IMR-90 (cell line): ENCODE results near the gene CABP7. TPM values are rescaled to one million over a fixed set of nuclear protein-coding genes. Genes with fewer than 3 reads are reported as not detected.

Experiments
- ATAC-seq: fragments of 200-7000 bp; cut with Tn5 transposase; 2 replicates; pipeline ENCODE4 v1.9.1; 2020; ENCODE audit warnings: low read depth, mild to moderate bottlenecking, moderate library complexity
- BruUV-seq: library from RNA; stranded (reverse); fragments of 400-500 nt; replicated peaks from 2 replicates; lab custom pipeline; 2021; lab: Mats Ljungman, UMichigan
- CTCF ChIA-PET: fragments of 300-600 bp; formaldehyde crosslinking; extraction: SDS; loops from one replicate; lab custom pipeline; 2021; ENCODE audit warnings: antibody characterized with exemption; lab: Yijun Ruan, JAX
- POLR2A ChIA-PET: fragments of 300-600 bp; sonication (Branson Sonifier 250); formaldehyde crosslinking; loops from one replicate; lab custom pipeline; 2022; ENCODE audit warnings: antibody characterized with exemption; ENCODE audit not compliant: unreplicated experiment; lab: Charles Lee
- DNase-seq: peaks from one replicate; pipeline ENCODE4 v3.0.0; 2013
- H2AFZ ChIP-seq: replicated peaks from 2 replicates; pipeline ENCODE3; 2013; ENCODE audit warnings: low read length, mild to moderate bottlenecking; ENCODE audit not compliant: poor library complexity
- H2AK5ac ChIP-seq: 2 replicates; pipeline ENCODE4 v1.6.1; 2013; ENCODE audit warnings: low read depth, low read length, inconsistent platforms
- H2AK9ac ChIP-seq: replicated peaks from 2 replicates; pipeline ENCODE3; 2013; ENCODE audit warnings: mild to moderate bottlenecking, low read depth, low read length, moderate library complexity; ENCODE audit not compliant: poor library complexity
- H2BK120ac ChIP-seq: 2 replicates; pipeline ENCODE4 v1.6.1; 2013; ENCODE audit warnings: low read depth, low read length, inconsistent platforms
- H2BK15ac ChIP-seq: 3 replicates; pipeline ENCODE4 v1.6.1; 2013; ENCODE audit warnings: low read depth, low read length, inconsistent platforms
- H2BK20ac ChIP-seq: 2 replicates; pipeline ENCODE4 v1.6.1; 2013; ENCODE audit warnings: low read depth, mild to moderate bottlenecking, inconsistent platforms, low read length, moderate library complexity
- H2BK5ac ChIP-seq: 2 replicates; pipeline ENCODE4 v1.6.1; 2013; ENCODE audit warnings: mild to moderate bottlenecking, low read depth, low read length, inconsistent platforms; ENCODE audit not compliant: poor library complexity, severe bottlenecking
- H3K14ac ChIP-seq: replicated peaks from 2 replicates; pipeline ENCODE4 v1.6.1; 2013; ENCODE audit warnings: low read depth, low read length, inconsistent platforms
- H3K18ac ChIP-seq: 2 replicates; pipeline ENCODE4 v1.6.1; 2013; ENCODE audit warnings: low read depth, low read length, control low read depth
- H3K23ac ChIP-seq: 2 replicates; pipeline ENCODE4 v1.6.1; 2013; ENCODE audit warnings: low read depth, low read length, inconsistent platforms
- H3K27ac ChIP-seq: 2 replicates; pipeline ENCODE4 v1.5.1; 2013; ENCODE audit warnings: mild to moderate bottlenecking, control low read depth, low read length; ENCODE audit not compliant: insufficient read depth
- H3K27me3 ChIP-seq: 2 replicates; pipeline ENCODE4 v1.6.1; 2013; ENCODE audit warnings: low read length; ENCODE audit not compliant: control insufficient read depth, insufficient read depth
- H3K36me3 ChIP-seq: 2 replicates; pipeline ENCODE4 v1.6.1; 2013; ENCODE audit warnings: low read length, mixed read lengths; ENCODE audit not compliant: control insufficient read depth, insufficient read depth
- H3K4ac ChIP-seq: 2 replicates; pipeline ENCODE4 v1.6.1; 2013; ENCODE audit warnings: low read depth, low read length, inconsistent platforms
- H3K4me1 ChIP-seq: 2 replicates; pipeline ENCODE4 v1.6.1; 2013; ENCODE audit warnings: low read length, mixed read lengths; ENCODE audit not compliant: control insufficient read depth, insufficient read depth
- H3K4me2 ChIP-seq: 2 replicates; pipeline ENCODE4 v1.6.1; 2013; ENCODE audit warnings: low read depth, mild to moderate bottlenecking, control low read depth, low read length, moderate library complexity
- H3K4me3 ChIP-seq: 2 replicates; pipeline ENCODE4 v1.5.1; 2013; ENCODE audit warnings: low read depth, mild to moderate bottlenecking, control low read depth, low read length, moderate library complexity; ENCODE audit not compliant: insufficient read depth
- H3K56ac ChIP-seq: 2 replicates; pipeline ENCODE4 v1.6.1; 2013; ENCODE audit warnings: low read length, inconsistent platforms; ENCODE audit not compliant: insufficient read depth; ENCODE audit errors: extremely low read depth
- H3K79me1 ChIP-seq, 2 experiments: 2 replicates each; pipeline ENCODE4 v1.6.1; 2013; ENCODE audit warnings: low read length in 2 of 2, inconsistent platforms in 1 of 2, low read depth in 1 of 2
- H3K9ac ChIP-seq: 2 replicates; pipeline ENCODE4 v1.6.1; 2013; ENCODE audit warnings: low read depth, low read length, control low read depth
- H3K9me1 ChIP-seq: 2 replicates; pipeline ENCODE4 v1.6.1; 2013; ENCODE audit warnings: low read length, inconsistent platforms; ENCODE audit not compliant: insufficient read depth
- H3K9me3 ChIP-seq: 2 replicates; pipeline ENCODE4 v1.6.1; 2013; ENCODE audit warnings: low read length; ENCODE audit not compliant: control insufficient read depth, insufficient read depth
- H4K20me1 ChIP-seq: 2 replicates; pipeline ENCODE4 v1.6.1; 2013; ENCODE audit warnings: low read length, inconsistent platforms; ENCODE audit not compliant: insufficient read depth
- H4K5ac ChIP-seq: 2 replicates; pipeline ENCODE4 v1.6.1; 2013; ENCODE audit warnings: mild to moderate bottlenecking, low read depth, low read length, control low read depth
- H4K8ac ChIP-seq, 2 experiments: 2 replicates each; pipeline ENCODE4 v1.6.1; 2013; ENCODE audit warnings: low read depth in 2 of 2, low read length in 2 of 2, control low read depth in 1 of 2, inconsistent platforms in 1 of 2
- H4K91ac ChIP-seq: 2 replicates; pipeline ENCODE4 v1.6.1; 2013; ENCODE audit warnings: low read depth, low read length, inconsistent platforms; ENCODE audit not compliant: insufficient read depth
- FOS ChIP-seq: fragments of 150-350 bp; IDR thresholded peaks from 2 replicates; pipeline ENCODE4 v1.6.1; 2016; ENCODE audit warnings: low read depth, low read length
- MAZ ChIP-seq: IDR thresholded peaks from 2 replicates; pipeline ENCODE4 v1.6.1; 2012; ENCODE audit warnings: low read depth, mild to moderate bottlenecking, low read length, improper control_type of control experiment, moderate library complexity, borderline replicate concordance
- WGBS, 2 experiments: methylation state at CpG; one replicate each; pipeline versions ENCODE4 v1.1.5 to v1.1.7; 2013; ENCODE audit warnings: missing lambda C conversion rate in 2 of 2; ENCODE audit not compliant: insufficient read length in 1 of 2; ENCODE audit errors: extremely low coverage in 2 of 2; 5-methylcytosine and 5-hydroxymethylcytosine counted together
- dilution Hi-C: fragments of 300-500 bp; cut with HindIII; formaldehyde crosslinking; loops from one replicate; pipeline ENCODE4 v1.14.3; 2018; ENCODE audit warnings: low sequenced_read_pairs; ENCODE audit not compliant: unreplicated experiment
- in situ Hi-C: fragments of 300-500 bp; cut with MboI; formaldehyde crosslinking; loops from 3 replicates; pipeline ENCODE4 v1.14.3; 2019; ENCODE audit warnings: low sequenced_read_pairs, inconsistent platforms, mixed read lengths
- intact Hi-C: fragments of 100-400 bp; cut with micrococcal nuclease; formaldehyde crosslinking; loops from 2 replicates; pipeline ENCODE4 v1.10.0; 2022
- polyA plus RNA-seq, 3 experiments: library from polyadenylated mRNA; depleted of rRNA; stranded (reverse); fragments of >200 nt; gene quantifications; 2 replicates each; pipeline ENCODE4 v1.2.3, GENCODE V29; 2012; ENCODE audit warnings: low replicate concordance in 1 of 3
- total RNA-seq: library from RNA; depleted of rRNA; stranded (reverse); fragments of >200 nt; gene quantifications from 2 replicates; pipeline ENCODE4 v1.2.3, GENCODE V29; 2012
- TF ChIP-seq, protein P1 (sequence below): fragments of 150-350 bp; IDR thresholded peaks from 2 replicates; pipeline ENCODE4 v1.6.1; 2017; ENCODE audit warnings: mild to moderate bottlenecking, antibody characterized with exemption, low read length, low read depth

Gene CABP7
- total and polyA plus RNA-seq, 2 of the 4 experiments (the other 2 are of a cell fraction): under 0.01 to 0.03 TPM

- Histone ChIP-seq H3K27me3 (no peaks in the 10 kb centered on the region), H4K20me1 (no peaks in the 10 kb centered on the region; the same call in 1 of the 2 replicates), H3K4me3 (no peak overlapping the region), H4K91ac (no peak overlapping the region), H2BK5ac (no peak overlapping the region), H2AK5ac (no peak overlapping the region), H3K23ac (no peak overlapping the region), H3K27ac (no peak overlapping the region), H3K18ac (no peak overlapping the region), H3K56ac (no peak overlapping the region), H3K9ac (no peak overlapping the region), H3K4me2 (no peak overlapping the region), H2BK20ac (no peak overlapping the region), H2AK9ac (no peak overlapping the region), H3K36me3 (peaks cover 16% of the 10 kb centered on the region; the same call in 1 of the 2 replicates), H3K9me1 (peaks cover 10% of the 10 kb centered on the region; the same call in 1 of the 2 replicates), H4K8ac (no peak overlapping the region), H3K79me1 (peaks cover 10 to 22% of the 10 kb centered on the region in 2 experiments; a peak in 2 of 4 replicates), H2BK15ac (no peak overlapping the region), H2BK120ac (no peak overlapping the region), H3K14ac (no peak overlapping the region), H4K5ac (no peak overlapping the region), H3K4me1 (no peaks in the 10 kb centered on the region), H3K9me3 (no peaks in the 10 kb centered on the region), H2AFZ (no peak overlapping the region), H3K4ac (no peak overlapping the region)
- dilution Hi-C loops: no loop called here
- DNase-seq (no peak), ATAC-seq (no peak)
- CTCF ChIA-PET: interaction anchor here (0.7 kb wide), 1 partner anchor 850 kb away, joined by 4 read pairs; no protein-coding TSS in a partner anchor
- intact Hi-C loops: no loop called here
- WGBS, 2 experiments: no CpG with 5 or more reads among the region's 2 CpGs
- TF ChIP-seq FOS: no peak
- TF ChIP-seq, protein P1, sequence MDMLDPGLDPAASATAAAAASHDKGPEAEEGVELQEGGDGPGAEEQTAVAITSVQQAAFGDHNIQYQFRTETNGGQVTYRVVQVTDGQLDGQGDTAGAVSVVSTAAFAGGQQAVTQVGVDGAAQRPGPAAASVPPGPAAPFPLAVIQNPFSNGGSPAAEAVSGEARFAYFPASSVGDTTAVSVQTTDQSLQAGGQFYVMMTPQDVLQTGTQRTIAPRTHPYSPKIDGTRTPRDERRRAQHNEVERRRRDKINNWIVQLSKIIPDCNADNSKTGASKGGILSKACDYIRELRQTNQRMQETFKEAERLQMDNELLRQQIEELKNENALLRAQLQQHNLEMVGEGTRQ: no peak
- TF ChIP-seq MAZ: no peak
- no TSS peak for BruUV-seq
- in situ Hi-C loops: no loop called here
- POLR2A ChIA-PET: no interaction called here
These were observed 31.9 kb downstream of the CABP7 start for GRCh38 chr22:29751669-29752068.
